Uterus (tissue), 4 donors: ENCODE measurements around the gene CEP55. TPM values are rescaled to one million over a fixed set of nuclear protein-coding genes. Genes with fewer than 3 reads are reported as not detected.

Experiments used
- DNase-seq, 2 donors: peaks; one replicate each; pipeline ENCODE4 v3.0.0-alpha.2; 2019 to 2020
- H3K27ac ChIP-seq, 2 donors: fragments of 200-600 bp; sonication (generic); 1 replicate in 1 of 2; 2 replicates in 1 of 2; pipeline ENCODE4 v1.5.1; 2016 to 2018
- H3K27me3 ChIP-seq, 2 donors: fragments of 200-600 bp; sonication (generic); one replicate each; pipeline ENCODE4 v1.5.1; 2018 to 2019; ENCODE audit warnings: control low read depth in 1 of 2
- H3K36me3 ChIP-seq, 2 donors: fragments of 200-600 bp; sonication (generic); one replicate each; pipeline ENCODE4 v1.5.1; 2019; ENCODE audit warnings: control low read depth in 1 of 2
- H3K4me1 ChIP-seq, 2 donors: fragments of 200-600 bp; sonication (generic); one replicate each; pipeline ENCODE4 v1.5.1; 2018 to 2019; ENCODE audit warnings: control low read depth in 1 of 2
- H3K4me3 ChIP-seq, 2 donors: fragments of 200-600 bp; sonication (generic); 1 replicate in 1 of 2; 2 replicates in 1 of 2; pipeline ENCODE4 v1.5.1; 2018 to 2019; ENCODE audit warnings: mild to moderate bottlenecking in 1 of 2
- H3K9me3 ChIP-seq, 2 donors: fragments of 200-600 bp; sonication (generic); one replicate each; pipeline ENCODE4 v1.5.1; 2019; ENCODE audit warnings: control low read depth in 1 of 2
- CTCF ChIP-seq, 4 experiments: fragments of 200-600 bp in 2 of 4; fragments of 450-650 bp in 2 of 4; sonication (generic) in 2 of 4; IDR thresholded peaks; one replicate each; pipeline ENCODE4 v1.5.1; 2016 to 2019; ENCODE audit warnings: antibody characterized with exemption in 4 of 4, mild to moderate bottlenecking in 2 of 4, moderate library complexity in 1 of 4
- POLR2A ChIP-seq, 2 donors: fragments of 450-650 bp; IDR thresholded peaks; one replicate each; pipeline ENCODE4 v1.6.1; 2016; ENCODE audit warnings: antibody characterized with exemption in 2 of 2, mild to moderate bottlenecking in 1 of 2, moderate library complexity in 1 of 2
- intact Hi-C: fragments of 100-400 bp; cut with DNase I; formaldehyde crosslinking; loops from one replicate; pipeline ENCODE4 v1.15.1; 2023; ENCODE audit warnings: low total_unique reads
- total RNA-seq, 4 donors: library from RNA; depleted of rRNA in 3 of 4; stranded (reverse); fragments of >200 nt in 3 of 4; gene quantifications; one replicate each; pipeline versions ENCODE4 v1.1.0 to v1.2.4, GENCODE V29; 2014 to 2023
- donor health status: DM: yes; HTN: yes; CAD: no.

The CEP55 gene
- total RNA-seq, 4 donors from 2014 or later = under 0.01 to 13.8 TPM; not detected in 2

GRCh38 chr10:93485690-93486089 lies 10.7 kb upstream of the CEP55 start:
- Histone ChIP-seq H3K27ac (no peak overlapping the region), H3K9me3 (no peaks in the 10 kb centered on the region), H3K36me3 (no peaks in the 10 kb centered on the region), H3K4me1 (no peaks in the 10 kb centered on the region), H3K27me3 (no peaks in the 10 kb centered on the region), H3K4me3 (no peak overlapping the region)
- no peak for TF ChIP-seq CTCF (IDR thresholded peaks at IDR 0.05)
- DNase-seq = no peak
- intact Hi-C loops = no loop called here

DNA sequence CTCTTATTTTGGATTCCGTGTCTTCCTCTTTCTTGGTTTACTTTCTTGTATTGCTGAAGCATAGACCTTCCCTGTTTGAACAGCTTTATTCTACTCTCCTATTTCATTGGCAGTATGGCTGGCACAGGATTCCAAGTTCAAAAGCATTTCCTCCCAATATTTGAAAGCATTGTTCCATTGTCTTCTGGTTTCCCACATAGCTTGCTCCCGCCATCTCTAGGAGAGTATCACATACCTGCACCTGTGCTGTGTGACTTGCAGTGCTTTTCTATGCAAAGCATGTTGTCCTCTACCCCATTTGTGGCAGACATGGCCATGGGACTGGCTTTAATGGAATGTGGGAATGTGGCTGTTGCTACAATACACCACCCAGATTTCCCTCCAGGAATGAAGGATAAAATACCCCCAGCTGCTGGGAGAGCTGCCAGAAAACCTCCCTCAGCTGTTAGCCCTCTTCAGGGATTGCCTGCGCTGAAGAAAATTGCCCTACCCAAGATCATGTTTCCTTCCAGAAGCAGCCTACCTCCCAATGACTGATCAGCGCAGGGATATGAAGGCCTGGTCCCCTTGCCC lies 7.4 kb upstream of the CEP55 start:
- no peaks in the 10 kb centered on the region for H3K27me3 ChIP-seq
- H3K9me3 ChIP-seq = no peaks in the 10 kb centered on the region
- no peaks in the 10 kb centered on the region for H3K36me3 ChIP-seq
- H3K4me1 ChIP-seq = no peaks in the 10 kb centered on the region
- no peak overlapping the region for H3K4me3 ChIP-seq
- intact Hi-C loops = no loop called here
- TF ChIP-seq POLR2A (IDR thresholded peaks at IDR 0.05) = no peak
- TF ChIP-seq CTCF (IDR thresholded peaks at IDR 0.05) = no peak
- no peak for DNase-seq
- no peak overlapping the region for H3K27ac ChIP-seq

- intact Hi-C loops = no loop called here
Observed at GRCh38 chr10:93491602-93492121, 4.8 kb upstream of the CEP55 start.

DNA sequence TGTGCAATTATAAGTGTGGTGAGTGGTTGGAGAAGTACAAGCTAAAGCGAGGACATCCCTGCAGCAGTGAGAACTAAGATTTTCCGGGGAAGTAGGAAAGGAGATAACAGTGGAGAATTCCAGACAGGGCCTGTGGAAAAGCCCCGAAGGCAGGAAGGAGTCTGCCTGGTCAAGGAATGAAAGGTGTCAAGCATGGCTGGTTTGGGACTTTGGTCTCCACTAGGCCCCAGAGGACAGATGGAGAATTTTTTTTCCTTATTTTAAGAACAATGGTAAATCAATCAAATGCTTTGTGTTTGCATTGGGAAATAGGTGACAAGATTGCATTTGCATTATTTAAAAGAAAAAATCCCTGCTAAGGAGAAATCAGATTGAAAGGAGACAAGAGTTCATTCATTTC lies 3.2 kb upstream of the CEP55 start:
- Histone ChIP-seq H3K4me3 (no peak overlapping the region), H3K36me3 (no peaks in the 10 kb centered on the region), H3K9me3 (no peaks in the 10 kb centered on the region), H3K27ac (no peak overlapping the region), H3K27me3 (no peaks in the 10 kb centered on the region), H3K4me1 (peaks cover 0 to 5% of the 10 kb centered on the region in 2 donors)
- no peak for DNase-seq
- intact Hi-C loops = no loop called here
- TF ChIP-seq POLR2A (IDR thresholded peaks at IDR 0.05) (no peak), CTCF (IDR thresholded peaks at IDR 0.05) (no peak)

More at GRCh38 chr10:93491602-93492121, 4.8 kb upstream of the CEP55 start:
- H3K27me3 ChIP-seq = no peaks in the 10 kb centered on the region
- TF ChIP-seq CTCF (IDR thresholded peaks at IDR 0.05) = no peak
- no peak for TF ChIP-seq POLR2A (IDR thresholded peaks at IDR 0.05)
- no peak for DNase-seq
- no peak overlapping the region for H3K27ac ChIP-seq
- no peaks in the 10 kb centered on the region for H3K36me3 ChIP-seq
- no peaks in the 10 kb centered on the region for H3K9me3 ChIP-seq
- no peak overlapping the region for H3K4me3 ChIP-seq
- H3K4me1 ChIP-seq = peaks cover 0 to 5% of the 10 kb centered on the region in 2 donors

- no peaks in the 10 kb centered on the region for H3K27me3 ChIP-seq
- TF ChIP-seq CTCF (IDR thresholded peaks at IDR 0.05) = no peak
- TF ChIP-seq POLR2A (IDR thresholded peaks at IDR 0.05) = no peak
- intact Hi-C loops = no loop called here
Observed at GRCh38 chr10:93494494-93494893, 1.9 kb upstream of the CEP55 start.

More at GRCh38 chr10:93494494-93494893, 1.9 kb upstream of the CEP55 start:
- H3K9me3 ChIP-seq = no peaks in the 10 kb centered on the region
- H3K4me3 ChIP-seq = no peak overlapping the region
- no peak for DNase-seq
- no peak overlapping the region for H3K27ac ChIP-seq
- no peaks in the 10 kb centered on the region for H3K36me3 ChIP-seq
- H3K4me1 ChIP-seq = peaks cover 0 to 5% of the 10 kb centered on the region in 2 donors
